CD4-positive, alpha-beta T cell treated with Interleukin-17A for 1 hour (primary cell): ENCODE measurements around the gene TMEM117.

Experiments
- DNase-seq: peaks from one replicate; pipeline ENCODE4 v3.0.0-alpha.2; 2020

The TMEM117 gene

DNA sequence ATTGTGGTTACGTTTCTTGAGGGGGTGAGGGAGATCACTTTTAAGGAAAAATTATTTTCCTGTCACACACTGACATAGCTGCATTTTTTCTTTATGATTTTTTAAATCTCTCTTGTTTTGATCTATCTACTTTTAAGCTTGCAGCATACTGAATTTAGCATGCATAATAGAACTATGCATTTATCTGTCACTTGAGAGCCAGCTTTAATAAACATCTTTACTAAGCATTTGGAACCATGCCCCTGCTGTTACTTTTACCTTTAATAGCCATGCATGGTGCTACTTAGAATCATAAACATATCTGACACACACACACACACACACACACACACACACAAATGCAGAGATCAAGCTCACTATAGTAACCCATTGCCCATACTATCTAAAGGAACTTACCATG is 554.0 kb downstream of the TMEM117 start:
- DNase-seq, result no peak

DNA sequence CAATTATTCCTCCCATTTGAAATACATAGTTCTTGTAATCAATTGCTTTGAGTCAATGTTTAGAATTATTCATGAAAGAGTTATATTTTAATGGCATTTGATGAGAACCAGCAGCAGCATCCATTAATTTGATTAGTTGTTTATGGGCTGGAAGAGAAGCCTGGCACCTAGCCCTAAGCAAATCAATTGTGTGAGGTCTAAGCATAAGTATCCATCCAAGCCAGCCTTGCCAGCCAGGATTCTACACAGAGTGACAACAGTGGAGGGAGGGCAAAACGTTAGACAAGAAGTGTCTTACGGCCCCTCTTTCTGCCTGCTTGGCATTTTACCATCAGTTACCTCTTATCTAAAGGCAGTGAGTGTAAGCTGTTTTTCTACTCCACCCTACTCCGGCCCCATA is 561.8 kb downstream of the TMEM117 start:
- DNase-seq, result no peak

DNA sequence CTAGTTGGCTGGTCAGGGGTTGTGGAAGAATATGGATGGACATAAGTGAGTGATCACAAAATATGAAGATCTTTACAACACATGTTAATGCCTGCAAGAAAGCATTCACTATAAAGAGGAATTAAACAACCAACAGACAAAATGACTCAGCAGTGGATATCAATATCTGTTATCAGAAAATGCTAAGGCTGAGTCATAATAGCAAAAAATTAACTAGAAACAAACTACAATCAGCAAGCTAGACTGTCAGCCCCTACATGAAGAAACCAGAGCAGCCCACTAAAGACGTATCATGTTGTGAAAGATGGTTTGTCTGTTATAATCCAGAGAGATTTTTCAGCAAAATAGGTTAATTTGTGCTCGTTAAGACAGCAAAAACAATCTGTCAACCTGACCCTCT is 567.3 kb downstream of the TMEM117 start:
- no peak for DNase-seq

DNA sequence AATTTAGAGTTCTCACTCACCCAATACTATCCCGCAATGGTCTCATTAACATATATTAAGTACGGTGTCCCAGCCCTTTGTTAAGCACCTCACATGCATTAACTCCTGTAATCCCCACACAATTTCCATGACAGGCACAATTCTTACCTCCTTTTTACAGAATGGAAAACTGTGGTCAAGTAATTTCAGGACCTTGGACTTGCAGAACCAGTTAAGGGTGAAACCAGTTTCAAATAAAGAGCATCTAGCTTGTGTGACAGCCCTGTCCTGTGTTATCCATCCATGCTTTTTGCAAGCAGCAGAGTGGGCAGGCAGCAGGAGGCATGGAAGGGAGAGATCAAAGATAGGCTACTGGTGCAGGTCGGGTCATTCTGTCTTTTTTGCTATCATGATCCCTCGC is 569.4 kb downstream of the TMEM117 start:
- DNase-seq, result no peak

DNA sequence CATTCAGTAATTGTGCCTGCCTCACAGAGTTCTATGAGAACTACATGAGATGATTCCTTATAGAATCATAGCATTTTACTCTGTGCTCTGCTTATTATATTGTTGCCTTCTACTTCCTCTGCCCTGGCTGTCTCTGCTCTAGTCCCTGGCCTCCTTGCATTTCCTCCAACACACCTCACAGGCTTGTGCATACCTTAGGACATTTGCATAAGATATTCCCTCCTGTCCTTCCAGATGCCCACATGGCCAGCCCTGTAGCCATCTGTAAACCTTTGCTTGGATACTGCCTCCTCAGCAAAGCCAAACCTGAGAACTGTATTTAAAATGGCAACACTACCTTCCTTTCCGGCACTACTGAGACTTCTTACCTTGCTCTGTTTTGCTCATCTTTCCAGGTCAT is 586.7 kb downstream of the TMEM117 start:
- DNase-seq, result no peak

DNA sequence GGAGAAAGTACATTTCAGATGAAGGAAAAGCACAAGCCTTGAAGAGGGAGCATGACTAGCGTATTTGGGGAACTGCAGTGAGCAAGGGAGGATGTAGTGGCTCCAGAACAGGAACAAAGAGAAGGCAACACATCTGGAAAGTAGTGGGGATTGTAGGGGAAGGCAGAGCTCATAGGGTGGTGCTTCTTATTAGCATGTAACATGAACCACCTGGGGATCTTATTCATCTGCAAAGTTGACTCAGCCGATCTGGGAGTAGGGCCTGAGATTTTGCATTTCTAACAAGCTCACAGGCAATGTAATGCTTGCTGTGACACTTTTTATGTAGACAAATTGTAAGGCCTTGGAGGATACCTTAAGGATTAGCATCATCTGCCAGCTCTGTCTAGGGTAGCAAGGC is 592.9 kb downstream of the TMEM117 start:
- DNase-seq, result no peak

DNA sequence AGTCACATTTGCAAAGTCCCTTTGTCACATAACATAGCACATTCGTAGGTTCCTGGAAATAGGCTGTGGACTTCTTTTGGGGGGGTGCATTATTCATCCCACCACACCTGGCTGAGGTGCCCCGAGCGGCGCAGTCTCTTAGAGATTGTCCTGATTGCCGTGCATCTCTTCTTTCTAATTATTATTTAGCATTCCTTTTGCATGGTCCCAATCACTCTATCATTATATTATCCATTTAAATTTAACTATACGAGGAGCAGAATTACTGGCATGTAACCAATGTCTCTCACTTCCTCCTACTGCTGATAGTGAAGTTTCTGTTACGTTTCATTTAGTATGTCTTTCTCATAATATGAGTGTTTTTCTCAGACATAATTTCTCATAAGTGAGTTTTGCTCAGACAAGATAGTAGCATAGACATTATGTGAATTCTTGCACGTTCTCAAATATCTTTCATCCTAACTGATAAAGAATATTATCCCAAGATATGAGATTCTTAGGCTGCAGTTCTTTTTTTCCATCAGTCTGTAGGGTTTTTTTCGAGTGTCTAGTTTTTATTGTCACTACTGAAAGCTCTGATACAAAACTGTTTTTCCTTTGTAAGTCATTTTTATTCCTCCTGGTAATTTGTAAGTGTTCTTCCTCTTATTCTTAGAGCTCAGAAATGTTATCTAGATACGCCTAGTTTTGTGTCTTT is 595.9 kb downstream of the TMEM117 start:
- no peak for DNase-seq

DNA sequence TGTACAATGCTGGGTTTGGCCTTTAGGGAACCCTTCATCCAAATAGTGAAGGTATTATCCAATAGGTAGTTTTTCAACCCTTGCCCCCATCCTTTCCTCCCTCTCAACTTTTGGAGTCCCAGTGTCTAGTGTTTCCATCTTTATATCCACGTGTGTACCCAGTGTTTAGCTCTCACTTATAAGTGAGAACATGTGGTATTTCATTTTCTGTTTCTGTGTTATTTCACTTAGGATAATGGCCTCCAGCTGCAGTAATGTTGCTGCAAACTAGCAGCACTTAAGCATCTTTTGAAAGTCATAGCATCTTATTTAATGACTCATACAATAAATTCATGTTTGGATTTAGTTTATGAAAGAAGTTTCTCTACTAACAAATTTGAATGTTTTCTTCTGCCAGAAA is 597.8 kb downstream of the TMEM117 start:
- no peak for DNase-seq

DNA sequence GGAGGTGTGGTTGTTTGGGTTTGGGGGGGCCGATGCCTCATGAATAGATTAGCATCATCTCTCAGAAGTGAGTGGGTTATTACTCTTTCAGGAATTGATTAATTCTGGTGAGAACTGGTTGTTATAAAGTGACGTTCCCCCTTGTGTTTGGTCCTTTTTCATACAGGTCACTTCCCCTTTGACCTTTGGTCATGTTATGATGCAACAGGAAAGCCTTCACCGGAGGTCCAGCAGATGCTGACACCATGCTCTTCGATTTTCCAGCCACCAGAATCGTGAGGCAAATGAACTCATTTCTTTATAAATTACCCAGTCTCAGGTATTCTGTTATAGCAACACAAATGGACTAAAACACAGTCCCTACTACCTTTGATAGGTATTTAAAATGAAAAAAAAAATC is 600.9 kb downstream of the TMEM117 start:
- no peak for DNase-seq
